GM18858 (cell line): ENCODE data around the gene TNP1.

Experiments used
- ATAC-seq: cut with Tn5 transposase; IDR thresholded peaks from one replicate; pipeline ENCODE4 v1.9.1; 2021; ENCODE audit not compliant: unreplicated experiment

The TNP1 gene

DNA sequence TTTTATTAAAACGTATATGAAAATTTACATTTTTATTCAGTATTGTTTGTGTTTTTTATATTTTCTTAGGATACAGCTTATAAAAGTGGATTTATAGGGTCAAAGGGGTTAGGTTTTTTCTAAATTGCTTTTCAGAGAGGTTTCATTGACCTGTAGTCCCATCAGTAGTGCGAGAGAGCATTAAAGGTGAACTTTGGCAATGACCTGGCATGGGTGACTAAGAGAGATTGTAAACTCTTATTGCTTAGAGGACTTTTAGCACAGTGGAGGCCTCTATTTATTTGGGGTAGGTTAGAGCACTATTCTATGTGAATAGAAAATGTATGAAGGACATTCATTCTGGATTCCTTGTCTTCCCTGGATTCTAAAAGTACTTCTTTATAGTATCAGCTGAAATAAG, 16.0 kb upstream of the TNP1 start:
- ATAC-seq, result no peak

DNA sequence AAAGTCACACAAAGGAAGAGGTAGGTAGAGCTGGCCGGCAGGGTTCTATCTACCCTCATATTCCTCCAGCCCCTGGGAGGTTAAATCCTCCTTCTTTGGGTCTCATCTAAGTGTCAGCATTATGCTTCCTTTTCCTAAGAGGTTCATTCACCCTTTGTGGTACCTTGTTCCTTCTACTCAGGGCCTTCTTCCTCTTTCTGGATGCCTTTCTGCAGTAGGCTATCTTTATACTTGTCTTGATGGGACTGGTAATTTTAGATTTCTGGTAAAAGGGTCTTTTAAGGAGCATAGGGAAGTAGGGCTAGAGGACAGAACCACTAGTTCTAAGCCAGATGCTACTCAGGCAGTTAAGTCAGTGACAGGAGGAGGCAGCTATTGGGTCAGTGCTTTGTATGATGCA, 13.7 kb upstream of the TNP1 start:
- ATAC-seq, result no peak

DNA sequence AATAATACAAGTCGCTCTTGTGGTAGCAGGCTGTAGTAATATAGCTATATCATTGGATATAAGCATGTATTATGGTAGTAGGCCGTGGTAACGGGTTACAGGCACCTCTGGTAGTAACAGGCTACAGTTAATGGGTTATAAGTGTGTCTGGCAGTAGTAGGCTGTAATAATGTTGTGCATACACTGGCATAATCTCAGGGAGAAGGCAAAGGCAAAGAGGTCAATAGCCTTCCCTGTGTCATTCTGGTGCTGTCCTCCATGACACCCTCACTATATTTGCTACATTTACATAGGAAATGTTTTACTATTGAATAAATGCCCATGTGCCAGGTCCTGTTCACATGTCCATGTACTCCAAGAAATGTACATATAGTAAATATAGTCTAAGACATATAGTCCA, 12.8 kb upstream of the TNP1 start:
- ATAC-seq, result no peak

- no peak for ATAC-seq
Observed at GRCh38 chr2:216872040-216872439, 12.2 kb upstream of the TNP1 start.

DNA sequence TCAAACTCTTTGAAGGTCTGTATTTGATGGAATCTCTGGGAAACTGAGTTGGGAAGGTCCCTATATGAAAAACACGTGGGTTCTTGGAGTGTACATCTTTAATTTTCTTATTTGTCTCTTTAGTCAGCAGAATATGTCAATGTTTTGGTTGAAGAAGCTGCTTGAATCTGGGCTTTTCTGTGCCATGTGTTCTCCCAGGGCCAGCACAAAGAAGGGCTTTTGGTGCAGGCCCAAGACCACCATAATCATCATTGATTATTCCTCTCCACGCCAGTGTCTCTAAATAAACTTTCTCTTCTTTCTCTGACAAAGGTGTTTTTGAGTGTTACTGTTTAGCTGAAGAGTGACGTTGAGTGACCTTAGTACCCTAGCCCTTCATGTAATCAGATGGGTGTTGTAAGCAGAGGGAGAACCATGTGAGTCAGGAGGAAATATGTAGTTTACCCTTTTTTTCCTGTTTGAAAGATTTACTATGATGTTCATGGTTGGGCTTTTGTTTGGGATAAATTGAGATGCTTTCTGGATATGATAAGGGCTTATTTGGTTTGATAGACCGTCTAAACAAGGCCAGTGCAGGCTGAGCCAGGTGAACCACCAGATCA, 11.6 kb upstream of the TNP1 start:
- ATAC-seq, result no peak

- ATAC-seq, result no peak
Observed at GRCh38 chr2:216870508-216871332, 10.9 kb upstream of the TNP1 start.

- no peak for ATAC-seq
Observed at GRCh38 chr2:216866515-216867095, 6.7 kb upstream of the TNP1 start.

GRCh38 chr2:216865658-216866057, 5.8 kb upstream of the TNP1 start:
- ATAC-seq, result no peak

DNA sequence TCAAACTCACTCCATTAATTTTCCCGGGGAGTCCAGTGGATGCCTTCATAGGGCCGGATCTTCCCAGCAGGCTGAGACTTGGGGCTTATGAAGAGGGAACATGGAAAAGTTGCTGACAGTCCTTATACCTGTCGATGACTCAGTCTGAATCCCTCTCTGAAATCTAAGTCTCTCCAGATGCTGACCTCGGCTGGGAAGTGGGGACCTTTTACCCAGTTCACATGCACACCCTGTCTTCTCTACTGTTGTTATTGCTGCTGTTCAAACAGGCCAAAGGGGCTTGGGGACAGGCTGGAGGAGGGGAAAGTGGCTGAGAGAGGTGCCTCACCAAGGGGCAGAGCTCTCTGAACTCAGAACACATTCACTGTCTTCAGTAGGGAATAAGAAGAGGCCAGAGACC, 4.1 kb upstream of the TNP1 start:
- ATAC-seq, result no peak

DNA sequence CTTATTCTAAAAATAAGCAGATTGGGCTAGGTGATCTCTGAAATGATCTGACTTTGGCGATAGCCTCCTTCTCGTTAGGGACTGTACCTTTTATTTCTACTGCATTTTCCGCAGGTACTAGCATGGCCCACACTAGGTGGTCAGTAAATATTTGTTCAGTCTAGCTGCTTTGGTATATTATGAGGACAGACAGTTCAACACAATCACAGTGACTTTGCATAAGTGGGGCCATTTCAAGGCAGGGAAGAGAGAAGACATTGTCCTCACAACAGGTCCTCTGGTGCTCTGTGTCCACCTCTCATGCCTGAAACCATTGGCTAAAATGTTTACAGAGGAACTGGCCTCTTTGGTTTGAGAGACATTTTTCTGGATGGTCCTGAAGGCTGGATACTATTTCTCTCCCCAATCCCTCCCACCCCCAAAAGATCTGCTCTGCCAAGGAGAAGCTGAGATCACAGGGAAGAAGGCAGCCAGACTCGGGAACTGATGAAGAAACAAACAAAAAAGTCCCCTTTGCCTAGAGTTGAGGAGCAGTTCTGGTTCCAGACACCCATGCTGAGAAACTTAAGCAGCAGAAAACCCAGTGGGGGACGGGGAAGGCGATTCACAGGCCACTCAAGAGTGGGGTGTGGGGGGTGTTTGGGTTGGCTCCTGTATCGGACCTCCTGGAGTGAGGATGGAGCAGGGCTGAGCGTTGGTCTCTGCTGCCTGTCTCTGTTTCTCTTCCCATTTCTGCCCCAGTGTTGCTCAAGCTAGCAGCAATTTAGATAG, 2.9 kb upstream of the TNP1 start:
- ATAC-seq, result no peak

DNA sequence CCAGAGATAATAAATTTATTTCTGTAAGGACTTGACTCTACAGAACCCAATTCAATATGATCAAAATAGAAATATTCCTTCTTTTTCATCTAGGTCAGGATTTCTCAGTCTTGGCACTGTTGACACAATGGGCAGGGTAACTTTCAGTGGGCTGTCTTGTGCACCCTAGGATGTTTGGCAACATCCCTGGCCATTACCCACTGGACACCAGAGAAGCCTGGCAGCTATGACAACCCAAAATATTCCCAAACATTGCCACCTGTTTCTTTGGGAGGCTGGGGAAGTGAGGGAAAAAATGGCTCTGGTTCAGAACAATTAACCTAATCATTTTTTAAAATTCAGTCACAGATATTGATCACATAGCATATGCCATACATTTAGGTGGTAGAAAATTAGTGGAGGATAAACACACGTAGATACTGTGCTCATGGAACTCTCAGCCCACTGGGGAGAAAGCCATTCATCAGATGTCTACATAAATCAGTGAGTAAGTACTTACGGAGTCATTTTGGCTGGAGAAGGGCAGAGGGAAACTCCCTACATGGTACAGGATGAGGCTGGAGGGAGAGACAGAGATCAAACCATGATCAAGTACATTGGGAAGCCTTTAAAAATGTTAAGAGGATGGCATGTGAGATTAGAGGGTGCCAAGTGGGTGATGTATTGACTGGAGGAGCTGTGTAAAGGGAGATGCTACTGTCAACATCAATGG, 718 bp upstream of the TNP1 start:
- no peak for ATAC-seq

- no peak for ATAC-seq
Observed at GRCh38 chr2:216858312-216858711, 1.6 kb downstream of the TNP1 start.

DNA sequence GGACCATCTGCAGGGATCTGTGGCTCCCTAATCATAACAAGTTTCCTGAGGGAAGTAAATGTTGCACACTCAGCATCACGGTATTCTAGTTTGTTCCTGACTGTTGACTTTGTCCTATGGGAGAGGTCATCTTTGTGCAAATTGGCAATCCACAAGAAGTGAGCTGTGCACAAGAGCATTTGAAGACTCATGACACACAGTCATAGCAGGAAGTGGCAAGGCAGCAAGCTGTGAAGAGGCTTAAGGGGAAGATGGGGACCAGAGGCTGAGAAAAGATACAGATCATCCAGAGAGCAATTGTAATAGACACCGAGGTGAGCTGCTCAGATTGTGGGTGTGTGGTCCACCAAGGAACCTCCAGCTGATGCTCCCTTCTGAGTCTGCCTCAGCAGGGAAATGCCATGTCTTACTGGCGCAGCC, 2.7 kb downstream of the TNP1 start:
- no peak for ATAC-seq

DNA sequence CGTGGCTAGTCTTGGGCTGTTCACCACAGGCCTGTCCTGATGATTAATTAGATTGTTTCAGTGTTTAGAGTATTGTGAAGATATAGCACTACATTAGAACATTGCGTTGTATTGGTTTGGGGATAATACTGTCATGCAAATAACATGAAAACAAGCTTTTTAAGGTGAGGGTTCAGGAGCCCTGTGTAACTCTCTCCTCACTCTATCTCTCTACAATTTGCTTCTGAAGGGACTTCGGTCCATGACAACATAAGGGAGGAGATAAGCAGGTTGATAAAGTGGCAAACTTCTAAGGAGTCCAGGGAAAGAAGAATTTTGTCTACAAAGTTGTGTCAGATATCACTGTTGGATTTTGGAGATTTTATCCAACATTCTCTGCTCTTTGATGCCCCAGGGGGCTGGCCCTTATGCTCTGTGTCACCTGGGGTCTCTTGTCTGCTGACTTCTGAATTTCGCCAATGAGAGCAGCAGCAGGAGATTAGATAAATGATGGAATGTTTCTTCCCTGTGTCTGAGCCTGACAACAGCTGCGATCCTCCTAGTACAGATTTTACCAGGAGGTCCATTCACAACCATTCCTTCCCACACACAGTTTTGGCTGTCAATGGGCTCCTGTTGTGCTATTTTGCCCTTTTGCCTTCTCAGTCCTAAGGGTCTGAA, 3.3 kb downstream of the TNP1 start:
- no peak for ATAC-seq

DNA sequence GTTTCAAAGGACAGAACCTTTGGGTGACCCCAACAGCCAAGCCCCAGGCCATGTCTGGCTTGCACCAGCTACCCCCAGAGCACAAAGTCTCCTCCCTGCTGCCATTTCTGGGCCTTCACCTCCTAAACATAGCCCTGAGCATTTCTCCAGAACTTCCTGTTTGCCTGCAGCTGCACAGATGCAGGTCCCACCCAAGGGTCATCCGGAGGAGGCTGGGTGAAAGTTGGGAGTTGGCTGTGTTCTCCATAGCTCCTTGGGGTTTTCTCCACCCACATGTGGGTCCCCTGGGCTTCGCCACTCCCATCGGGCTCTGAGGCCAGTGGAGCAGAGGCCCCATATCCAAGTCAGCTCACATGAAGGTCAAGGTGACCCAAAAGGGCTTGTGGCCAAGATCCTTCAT, 4.3 kb downstream of the TNP1 start:
- ATAC-seq, result no peak

DNA sequence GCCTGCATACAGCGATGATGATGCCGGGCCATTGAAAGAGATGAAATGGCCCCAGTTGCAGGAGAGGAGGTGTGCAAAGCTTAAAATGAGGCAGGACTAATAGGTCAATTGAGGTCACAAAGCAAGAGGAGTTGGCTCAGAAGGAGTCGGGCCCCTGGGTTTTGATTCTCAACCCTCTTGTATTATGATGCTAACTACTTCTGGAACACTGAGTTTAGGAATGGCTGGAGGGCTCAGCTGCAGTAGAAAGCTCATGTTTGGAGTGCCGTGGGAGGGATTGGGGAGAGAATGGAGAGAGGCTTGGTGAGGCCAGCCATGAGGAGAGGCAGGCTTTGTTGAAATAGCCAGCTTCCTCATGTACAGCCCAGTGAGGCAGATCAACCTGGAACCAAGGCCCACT, 4.8 kb downstream of the TNP1 start:
- no peak for ATAC-seq

DNA sequence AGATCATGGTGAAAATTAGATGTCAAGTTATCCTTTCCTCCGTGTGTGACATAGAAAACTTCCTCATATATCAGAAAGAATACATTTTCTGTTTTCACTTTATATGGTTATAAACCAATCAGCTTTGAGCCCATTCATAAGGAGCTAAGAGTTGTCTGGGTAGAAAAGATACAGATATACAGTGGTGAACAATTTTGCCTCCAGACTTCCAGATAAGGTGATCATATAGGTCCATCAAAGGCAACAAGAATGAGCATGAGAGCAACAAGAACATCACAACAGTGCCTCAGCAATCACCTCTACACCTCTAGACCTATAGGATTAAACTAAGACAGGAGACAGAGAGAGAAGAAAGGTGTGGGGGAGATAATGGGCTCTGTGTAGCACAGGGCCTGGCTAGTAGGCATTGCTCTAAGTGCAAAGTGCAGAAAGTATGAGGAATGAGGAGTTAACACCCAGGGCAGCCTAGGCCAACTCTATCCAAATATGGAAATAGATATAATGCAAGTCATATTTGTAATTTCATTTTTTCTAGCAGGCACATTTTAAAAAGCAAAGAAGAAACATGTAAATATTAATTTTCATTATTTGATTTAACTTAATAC, 8.3 kb downstream of the TNP1 start:
- no peak for ATAC-seq

GRCh38 chr2:216850665-216851322, 9.1 kb downstream of the TNP1 start:
- no peak for ATAC-seq

DNA sequence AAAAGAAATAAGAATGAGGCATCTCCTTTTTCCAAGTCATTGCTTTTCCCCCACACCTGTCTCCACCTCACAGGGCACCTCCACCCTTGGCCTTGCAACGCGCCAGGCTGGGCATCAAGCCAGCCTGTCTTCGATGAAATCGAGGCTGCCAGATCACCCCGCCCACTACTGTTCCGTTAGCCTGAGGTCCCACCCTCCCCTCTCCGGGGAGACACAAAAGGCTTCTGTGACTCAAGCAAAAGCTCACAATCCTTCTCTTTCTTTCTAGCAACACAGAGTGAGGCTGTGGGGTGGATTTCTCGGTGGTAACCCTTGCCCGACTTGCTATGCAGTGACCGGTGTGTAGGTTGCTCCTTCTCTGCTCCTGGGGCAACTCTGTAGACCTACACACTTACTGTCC, 9.9 kb downstream of the TNP1 start:
- no peak for ATAC-seq

DNA sequence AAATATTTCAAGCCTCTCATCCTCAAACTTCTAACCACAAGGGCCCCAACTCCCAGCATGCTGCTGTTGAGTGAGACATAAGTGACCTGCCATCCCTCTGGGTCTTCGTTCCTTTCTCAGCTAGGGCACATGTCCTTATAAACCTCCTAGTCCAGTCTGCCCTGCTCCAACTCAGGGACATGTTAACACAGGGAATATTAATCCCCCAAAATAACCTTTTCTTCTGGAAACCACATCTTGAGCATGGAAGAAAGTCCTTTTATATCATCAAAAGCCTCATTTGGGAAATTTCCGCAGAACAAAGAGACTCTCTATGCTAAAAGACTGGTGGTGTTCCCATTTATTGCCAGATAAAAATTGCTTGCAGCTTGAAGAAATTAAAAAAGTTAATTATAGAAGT, 14.4 kb downstream of the TNP1 start:
- no peak for ATAC-seq
